HEK293T (cell line): Measurements from ENCODE around the gene SMIM3.

Experiments
- CTCF ChIA-PET: fragments of 350-600 bp; formaldehyde crosslinking; extraction: SDS; loops from one replicate; lab custom pipeline; 2021; ENCODE audit warnings: antibody characterized with exemption, inconsistent platforms; lab: Yijun Ruan, JAX
- POLR2A ChIA-PET: fragments of 350-600 bp; formaldehyde crosslinking; extraction: SDS; loops from one replicate; lab custom pipeline; 2020; ENCODE audit warnings: antibody characterized with exemption, inconsistent platforms; lab: Yijun Ruan, JAX
- DNase-seq: peaks from one replicate; pipeline ENCODE4 v3.0.0; 2012; ENCODE audit warnings: mixed read lengths; ENCODE audit errors: extremely low spot score
- ARNT ChIP-seq: fragments of 450-650 bp; IDR thresholded peaks from 2 replicates; pipeline ENCODE4 v1.6.1; 2017; ENCODE audit warnings: mild to moderate bottlenecking
- BHLHE40 ChIP-seq: fragments of 450-650 bp; IDR thresholded peaks from 2 replicates; pipeline ENCODE4 v1.6.1; 2016; ENCODE audit warnings: mild to moderate bottlenecking, moderate library complexity, borderline replicate concordance
- CTBP1 ChIP-seq: fragments of 450-650 bp; IDR thresholded peaks from 2 replicates; pipeline ENCODE4 v1.6.1; 2016; ENCODE audit warnings: borderline replicate concordance
- ELF4 ChIP-seq: fragments of 450-650 bp; IDR thresholded peaks from 2 replicates; pipeline ENCODE4 v1.6.1; 2017; ENCODE audit warnings: antibody characterized with exemption
- FOXA1 ChIP-seq: fragments of 450-650 bp; IDR thresholded peaks from 2 replicates; pipeline ENCODE4 v1.6.1; 2016; ENCODE audit warnings: mild to moderate bottlenecking
- FOXK2 ChIP-seq: fragments of 450-650 bp; IDR thresholded peaks from 2 replicates; pipeline ENCODE4 v1.6.1; 2016; ENCODE audit warnings: mild to moderate bottlenecking
- FOXM1 ChIP-seq: fragments of 450-650 bp; IDR thresholded peaks from 2 replicates; pipeline ENCODE4 v1.6.1; 2017; ENCODE audit warnings: mild to moderate bottlenecking, borderline replicate concordance
- HDGF ChIP-seq: fragments of 450-650 bp; IDR thresholded peaks from 2 replicates; pipeline ENCODE4 v1.6.1; 2017; ENCODE audit warnings: antibody characterized with exemption, borderline replicate concordance
- L3MBTL2 ChIP-seq: fragments of 450-650 bp; conservative IDR thresholded peaks from 2 replicates; pipeline ENCODE4 v1.6.1; 2016; ENCODE audit warnings: mild to moderate bottlenecking
- LEF1 ChIP-seq: fragments of 450-650 bp; IDR thresholded peaks from 2 replicates; pipeline ENCODE4 v1.6.1; 2017; ENCODE audit warnings: mild to moderate bottlenecking, borderline replicate concordance
- NFRKB ChIP-seq: fragments of 450-650 bp; IDR thresholded peaks from 2 replicates; pipeline ENCODE4 v1.6.1; 2016; ENCODE audit warnings: mild to moderate bottlenecking, moderate library complexity
- SP1 ChIP-seq: fragments of 450-650 bp; IDR thresholded peaks from 2 replicates; pipeline ENCODE4 v1.6.1; 2017
- SUZ12 ChIP-seq: fragments of 450-650 bp; IDR thresholded peaks from 2 replicates; pipeline ENCODE4 v1.6.1; 2016; ENCODE audit warnings: mild to moderate bottlenecking
- TARDBP ChIP-seq: fragments of 450-650 bp; IDR thresholded peaks from 2 replicates; pipeline ENCODE4 v1.6.1; 2016
- ZNF384 ChIP-seq: fragments of 450-650 bp; IDR thresholded peaks from 2 replicates; pipeline ENCODE4 v1.6.1; 2016
- TF ChIP-seq, protein P1 (sequence below): fragments of 450-650 bp; IDR thresholded peaks from 2 replicates; pipeline ENCODE4 v1.6.1; 2016

Gene SMIM3, protein sequence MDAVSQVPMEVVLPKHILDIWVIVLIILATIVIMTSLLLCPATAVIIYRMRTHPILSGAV

DNA sequence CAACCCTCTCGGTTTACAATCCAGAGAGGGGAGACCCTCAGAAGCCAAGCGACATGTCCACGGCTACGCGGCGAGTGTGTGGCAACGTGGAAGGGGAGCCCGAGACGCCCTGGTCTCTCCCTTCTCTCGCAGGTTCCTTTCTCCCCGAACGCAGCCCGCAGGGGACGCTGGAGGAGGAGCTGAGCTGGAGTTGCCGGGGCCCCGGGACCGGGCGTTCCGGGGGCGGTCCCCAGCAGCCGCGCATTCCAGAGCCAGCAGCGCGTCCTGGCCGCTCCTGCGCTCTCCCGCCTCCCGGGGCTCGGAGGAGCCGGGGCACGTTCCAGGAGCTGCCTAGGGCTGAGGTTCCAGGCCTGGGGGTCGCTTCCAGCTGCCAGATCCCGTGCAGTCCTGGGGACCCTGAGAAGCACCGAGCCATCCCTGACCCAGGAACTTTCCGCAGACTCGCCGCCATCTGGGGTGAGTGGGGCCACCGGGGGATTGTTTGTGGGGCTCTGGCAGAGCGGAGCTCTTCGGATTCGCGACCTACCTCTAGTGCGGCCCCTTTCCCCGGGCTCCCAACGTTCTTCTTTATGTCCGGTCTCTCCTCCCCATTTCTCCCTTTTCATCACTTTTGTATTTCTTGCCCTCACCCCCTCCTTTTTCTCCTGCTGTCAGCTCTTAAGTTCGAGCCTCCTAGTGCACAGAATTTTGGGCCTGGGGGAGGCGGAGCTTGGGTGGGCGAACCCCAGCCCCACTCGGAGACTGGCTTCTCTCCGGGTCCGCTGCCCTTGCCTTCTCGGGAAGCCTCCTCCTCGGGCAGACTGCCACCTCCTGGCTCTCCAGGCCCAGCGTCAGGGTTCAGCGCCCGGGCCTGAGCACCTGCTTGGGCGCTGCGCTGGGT lies at the start of gene SMIM3:
Gene SMIM3 (plus strand): TSS at position 241 of the 880 bp plus-strand sequence. CDS start 16,684 bp downstream, outside the sequence.
- peak; percentile 74 for DNase-seq
- ChIA-PET CTCF (interaction anchor here (0.6 to 1.7 kb wide), 10 partner anchors 12 to 304 kb away, joined by 3 to 12 read pairs (median 4); partner anchors contain the start of genes DCTN4 and RBM22), POLR2A (interaction anchor here (0.8 to 3.4 kb wide), 10 partner anchors 9 to 220 kb away, joined by 3 to 32 read pairs (median 8); partner anchors contain the start of genes DCTN4 and RBM22)

DNA sequence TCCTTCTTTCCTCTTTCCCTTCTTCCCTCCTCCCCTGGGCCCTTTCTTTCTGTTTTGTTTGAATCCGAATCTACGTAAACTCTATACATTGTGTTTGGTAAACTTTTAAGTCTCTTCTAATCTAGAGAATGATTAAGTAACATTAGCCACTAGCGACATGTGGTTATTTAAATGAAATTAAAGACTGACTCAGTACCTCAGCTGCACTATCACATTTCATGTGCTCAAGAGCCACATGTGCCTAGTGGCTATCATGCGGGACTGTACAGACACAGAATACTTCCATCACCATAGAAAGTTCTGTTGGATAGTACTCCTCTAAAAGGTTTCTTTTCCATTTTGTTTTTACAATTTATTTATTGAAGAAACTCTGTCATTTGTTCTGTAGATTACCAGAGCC lies 48.7 kb upstream of the SMIM3 start:
- ChIA-PET CTCF (no interaction called here), POLR2A (no interaction called here)
- TF ChIP-seq FOXA1 (no peak), ELF4 (no peak), HDGF (no peak), FOXM1 (no peak), L3MBTL2 (no peak), NFRKB (no peak), FOXK2 (no peak), ZNF384 (no peak), SUZ12 (no peak)
- DNase-seq, result no peak

More for the DNA sequence above, at the start of gene SMIM3:
- peak; percentile 64 for TF ChIP-seq L3MBTL2
- TF ChIP-seq FOXK2, result no peak
- no peak for TF ChIP-seq ARNT

DNA sequence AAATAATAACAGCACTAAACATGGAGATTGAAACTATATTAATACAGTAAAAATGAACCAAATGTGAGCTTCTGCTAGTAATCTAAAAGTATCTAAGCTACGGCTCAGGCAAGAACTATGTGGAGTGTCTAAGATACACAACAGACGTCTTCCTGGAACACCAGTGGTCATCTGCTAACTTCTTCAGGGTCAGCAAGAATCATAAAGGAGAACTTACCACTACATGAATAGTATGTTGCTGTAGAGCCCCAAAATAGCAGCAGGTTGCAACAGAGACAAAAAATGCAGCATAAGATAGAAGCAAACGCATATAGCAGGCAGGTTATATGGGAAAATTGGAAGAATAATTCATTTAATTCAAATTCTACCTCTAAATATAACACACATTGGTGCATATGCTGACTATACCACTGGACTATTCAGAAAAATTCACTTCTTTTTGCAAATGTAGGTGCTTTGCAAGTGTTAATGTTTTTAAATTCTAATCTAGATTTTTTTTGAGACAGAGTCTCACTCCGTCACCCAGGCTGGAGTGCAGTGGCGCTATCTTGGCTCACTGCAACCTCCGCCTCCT lies 46.8 kb upstream of the SMIM3 start:
- ChIA-PET POLR2A (interaction anchor here (0.9 kb wide), 2 partner anchors 31 to 426 kb away, joined by 3 read pairs; partner anchors contain the start of genes ANXA6 and RBM22), CTCF (no interaction called here)
- TF ChIP-seq HDGF (no peak), FOXM1 (no peak), LEF1 (no peak), TARDBP (no peak), NFRKB (no peak), L3MBTL2 (no peak), CTBP1 (no peak), ELF4 (no peak), BHLHE40 (no peak), FOXA1 (no peak), ARNT (no peak), SP1 (no peak), SUZ12 (no peak), FOXK2 (no peak)
- TF ChIP-seq, protein P1, sequence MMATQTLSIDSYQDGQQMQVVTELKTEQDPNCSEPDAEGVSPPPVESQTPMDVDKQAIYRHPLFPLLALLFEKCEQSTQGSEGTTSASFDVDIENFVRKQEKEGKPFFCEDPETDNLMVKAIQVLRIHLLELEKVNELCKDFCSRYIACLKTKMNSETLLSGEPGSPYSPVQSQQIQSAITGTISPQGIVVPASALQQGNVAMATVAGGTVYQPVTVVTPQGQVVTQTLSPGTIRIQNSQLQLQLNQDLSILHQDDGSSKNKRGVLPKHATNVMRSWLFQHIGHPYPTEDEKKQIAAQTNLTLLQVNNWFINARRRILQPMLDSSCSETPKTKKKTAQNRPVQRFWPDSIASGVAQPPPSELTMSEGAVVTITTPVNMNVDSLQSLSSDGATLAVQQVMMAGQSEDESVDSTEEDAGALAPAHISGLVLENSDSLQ, result no peak
- no peak for DNase-seq

DNA sequence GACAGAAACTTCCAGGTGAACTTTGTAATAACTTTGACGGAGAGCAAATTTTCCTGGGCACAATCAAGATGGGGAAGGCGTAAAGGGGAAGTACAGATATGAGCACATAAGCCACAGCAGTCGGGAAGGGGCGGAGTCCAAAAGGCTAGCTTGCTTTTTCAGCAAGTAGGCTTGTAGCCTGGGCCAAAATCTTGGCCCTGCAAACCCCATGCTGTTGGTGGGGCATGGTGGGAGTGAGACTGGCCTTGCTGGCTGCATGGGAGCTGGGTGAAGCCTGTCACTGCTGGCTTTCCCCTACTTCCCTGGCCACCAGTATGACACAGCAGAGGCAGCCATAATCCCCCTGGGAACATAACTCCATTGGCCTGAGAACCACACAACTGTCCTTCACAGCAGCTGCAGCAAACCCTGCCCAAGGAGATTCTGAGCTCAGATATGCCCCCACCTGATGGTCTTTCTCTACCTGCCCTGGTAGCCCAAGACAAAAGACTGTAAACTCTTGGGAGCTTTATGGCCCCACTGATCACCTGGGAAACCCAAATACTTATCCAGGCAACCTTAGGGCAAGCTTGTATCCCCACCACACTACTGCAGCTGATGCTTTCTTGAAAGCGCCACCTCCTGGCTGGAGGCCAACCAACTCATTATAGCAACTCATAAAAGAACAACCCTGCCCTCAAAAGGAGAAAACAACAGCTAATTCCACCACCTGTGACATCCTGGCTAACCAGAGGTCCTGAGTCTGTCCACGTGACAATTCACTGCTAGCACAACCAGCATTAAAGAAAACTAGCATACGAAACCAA lies 43.8 kb upstream of the SMIM3 start:
- CTCF ChIA-PET, result interaction anchor here (0.8 to 1.1 kb wide), 2 partner anchors 23 to 33 kb away, joined by 3 read pairs; no protein-coding TSS in a partner anchor
- DNase-seq, result no peak
- POLR2A ChIA-PET, result interaction anchor here (2.2 kb wide), 1 partner anchor 34 kb away, joined by 9 read pairs; the partner anchor contains the start of gene RBM22
- TF ChIP-seq ELF4, result no peak

DNA sequence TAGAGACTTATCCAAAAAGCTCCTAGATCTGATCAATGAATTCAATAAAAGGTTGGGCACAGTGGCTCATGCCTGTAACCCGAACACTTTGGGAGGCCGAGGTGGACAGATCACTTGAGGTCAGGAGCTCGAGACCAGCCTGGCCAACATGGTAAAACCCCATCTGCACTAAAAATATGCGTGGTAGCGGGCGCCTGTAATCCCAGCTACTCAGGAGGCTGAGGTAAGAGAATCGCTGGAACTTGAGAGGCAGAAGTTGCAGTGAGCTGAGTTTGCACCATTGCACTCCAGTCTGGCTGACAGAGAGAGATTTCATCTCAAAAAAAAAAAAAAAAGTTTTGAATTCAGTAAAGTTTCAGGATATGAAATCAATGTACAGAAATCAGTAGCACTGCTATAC lies 39.7 kb upstream of the SMIM3 start:
- POLR2A ChIA-PET, result interaction anchor here (1.3 kb wide), 1 partner anchor 38 kb away, joined by 5 read pairs; the partner anchor contains the start of gene RBM22

More for the DNA sequence above, 39.7 kb upstream of the SMIM3 start:
- TF ChIP-seq NFRKB, result no peak
- TF ChIP-seq HDGF, result no peak
- no peak for TF ChIP-seq FOXK2
- no peak for TF ChIP-seq L3MBTL2
- no peak for TF ChIP-seq BHLHE40
- TF ChIP-seq FOXM1, result no peak
- TF ChIP-seq, protein P1, result no peak
- TF ChIP-seq ZNF384, result no peak
- no peak for TF ChIP-seq FOXA1
- TF ChIP-seq SUZ12, result no peak
- TF ChIP-seq CTBP1, result no peak
- no peak for TF ChIP-seq ARNT
- TF ChIP-seq SP1, result no peak
- TF ChIP-seq LEF1, result no peak
- no peak for TF ChIP-seq ELF4
- no peak for TF ChIP-seq TARDBP
- CTCF ChIA-PET, result no interaction called here
- DNase-seq, result no peak
